DMS114 treated with DMSO at 0.1 percent for 48 hours (cell line): Measurements from ENCODE around the gene CTTNBP2.
"Not testable (repeated sequence)": the region's sequence is repeated elsewhere in the genome, so short reads cannot be mapped to it uniquely, and the experiment has no call there.

Experiments
- DNase-seq: peaks from one replicate; lab custom pipeline; 2025; ENCODE audit not compliant: unreplicated experiment; lab: John Stamatoyannopoulos, UW

CTTNBP2 gene

DNA sequence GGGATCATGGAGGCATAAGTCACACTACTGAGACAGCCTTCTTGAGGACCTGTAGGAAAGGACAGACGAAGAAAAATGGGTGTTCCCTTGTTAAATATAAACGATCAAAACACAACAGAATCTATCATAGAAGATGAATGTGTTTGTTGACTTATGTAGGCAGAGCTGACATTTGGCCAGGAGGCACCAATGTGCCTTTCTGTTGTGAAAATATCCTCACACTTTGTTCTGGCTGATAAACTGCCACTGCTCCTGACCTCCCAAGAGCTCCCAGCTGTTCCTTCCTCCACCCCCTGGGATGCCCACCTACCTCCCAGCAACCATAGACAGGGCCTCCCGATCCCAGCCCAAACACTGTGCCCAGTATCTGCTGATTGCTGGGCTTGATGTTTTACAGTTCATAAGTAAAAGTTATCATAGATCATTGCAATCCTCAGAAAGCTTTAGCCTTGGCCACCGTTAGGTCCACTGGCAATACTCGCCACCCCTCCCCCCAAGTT lies 116.6 kb downstream of the CTTNBP2 start:
- no peak for DNase-seq

DNA sequence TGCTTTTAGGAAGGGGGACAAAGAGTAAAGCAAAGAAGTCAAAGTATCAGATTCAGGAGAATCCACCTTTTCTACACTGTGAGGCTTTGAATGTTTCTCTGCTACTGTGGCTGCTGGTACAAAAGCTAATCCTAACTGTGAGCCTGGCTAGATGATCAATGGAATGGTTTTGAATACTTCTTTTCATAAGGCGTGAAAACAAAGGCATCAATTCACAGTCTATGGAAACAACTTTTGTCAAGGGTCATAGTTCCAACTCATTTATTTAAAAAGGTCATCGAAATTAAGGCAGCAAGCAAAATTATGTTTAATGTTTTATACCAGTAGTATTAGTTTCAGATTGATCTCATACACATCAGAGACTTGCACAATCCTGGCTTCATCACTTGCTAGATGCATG lies 118.1 kb downstream of the CTTNBP2 start:
- no peak for DNase-seq

DNA sequence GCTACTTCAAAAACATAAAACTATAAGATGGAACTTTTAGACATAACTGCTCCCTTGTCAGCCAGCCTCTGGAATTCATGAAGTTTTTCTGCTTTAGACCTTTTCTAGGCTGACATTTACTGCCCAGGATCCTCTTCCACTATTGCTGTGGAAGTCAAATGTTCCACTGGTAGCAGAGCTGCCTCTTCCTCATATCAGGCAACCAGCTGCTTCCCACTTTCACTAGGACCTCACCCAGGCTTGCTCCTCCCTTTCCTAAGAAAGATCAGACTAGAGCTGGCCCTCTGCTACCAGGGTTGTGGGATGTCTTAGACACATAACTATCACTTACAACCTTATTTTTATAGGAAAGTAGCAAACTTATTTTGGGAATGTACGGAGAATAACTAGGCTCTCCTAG lies 121.5 kb downstream of the CTTNBP2 start:
- DNase-seq, result no peak

DNA sequence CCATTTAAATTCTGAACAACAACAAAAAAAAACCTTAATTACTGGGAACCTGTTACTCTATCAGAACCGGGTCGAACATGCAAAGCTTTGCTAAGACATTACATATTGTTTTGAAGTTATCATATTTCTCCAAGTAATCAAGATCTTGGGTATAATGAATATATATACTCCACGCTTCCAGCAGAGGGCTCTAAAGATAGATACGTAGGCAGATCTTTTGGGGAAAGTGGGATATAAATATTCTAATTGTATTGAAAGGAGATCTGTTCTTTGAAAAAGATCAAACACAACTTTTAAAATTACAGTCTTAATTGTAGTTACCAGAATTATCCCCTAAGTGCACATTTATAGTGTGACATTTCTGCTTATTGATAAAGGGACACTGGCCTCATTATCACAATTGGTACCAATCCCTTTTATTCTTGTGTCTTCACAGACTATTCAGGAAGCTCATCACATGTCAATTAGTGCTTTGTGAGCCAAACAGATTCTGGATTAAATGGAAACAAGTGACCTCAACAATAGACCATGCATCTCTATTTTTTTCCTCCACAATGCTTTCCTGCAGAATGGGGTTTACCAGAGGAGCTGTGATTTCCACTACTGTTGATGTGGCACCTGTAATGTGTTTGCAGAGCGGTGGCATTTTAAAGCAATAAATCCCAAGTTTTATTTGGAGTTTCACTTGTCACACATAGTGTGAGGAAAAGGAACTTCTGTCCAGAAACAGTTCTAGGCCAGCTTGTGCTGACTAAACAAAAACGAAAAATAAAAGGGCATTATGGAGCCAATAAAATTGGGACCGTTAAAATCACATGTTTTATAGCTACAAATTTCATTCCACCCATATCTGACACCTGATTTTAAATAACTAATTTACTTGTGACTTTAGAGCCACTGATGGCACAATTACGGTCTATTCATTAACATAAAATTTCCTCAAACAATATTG lies 122.4 kb downstream of the CTTNBP2 start:
- DNase-seq, result no peak

DNA sequence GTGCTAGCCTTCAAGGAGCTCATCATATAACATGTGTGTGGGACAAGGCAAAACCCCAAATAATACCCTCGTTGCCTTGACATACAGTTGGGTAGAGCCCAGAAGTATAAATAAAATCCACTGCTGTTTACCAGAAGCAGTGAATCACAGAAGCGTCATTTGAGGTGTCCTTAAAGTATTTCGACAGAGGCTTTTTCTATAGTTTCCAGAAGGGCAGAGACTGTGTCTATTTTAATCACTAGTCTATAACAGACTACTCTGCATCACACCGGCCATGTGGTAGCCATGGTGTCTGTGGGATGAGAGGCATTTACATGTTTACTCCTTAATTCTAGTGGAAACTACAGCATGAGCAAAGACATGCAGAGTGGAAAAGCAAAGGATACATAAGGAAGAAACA lies 131.3 kb downstream of the CTTNBP2 start:
- DNase-seq, result no peak

DNA sequence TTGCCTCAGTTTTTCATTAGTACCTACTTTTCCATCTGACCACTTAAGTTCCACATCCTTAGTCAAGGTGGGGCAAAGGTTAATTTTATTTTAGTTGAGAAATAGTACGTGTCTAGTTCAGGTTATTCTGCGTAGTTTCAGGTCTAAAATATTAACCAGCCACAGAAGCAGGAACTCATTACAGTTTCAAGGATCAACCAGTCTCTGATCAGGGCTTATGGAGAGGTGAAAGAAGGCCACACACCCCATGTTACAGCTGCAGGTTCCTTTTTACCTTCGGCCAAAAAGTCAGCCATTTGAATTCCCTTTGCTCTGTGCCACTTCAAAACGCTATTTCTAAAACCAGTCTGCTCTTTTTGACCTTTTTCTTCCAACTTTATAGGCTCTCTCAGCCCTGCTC lies 134.2 kb downstream of the CTTNBP2 start:
- no peak for DNase-seq

DNA sequence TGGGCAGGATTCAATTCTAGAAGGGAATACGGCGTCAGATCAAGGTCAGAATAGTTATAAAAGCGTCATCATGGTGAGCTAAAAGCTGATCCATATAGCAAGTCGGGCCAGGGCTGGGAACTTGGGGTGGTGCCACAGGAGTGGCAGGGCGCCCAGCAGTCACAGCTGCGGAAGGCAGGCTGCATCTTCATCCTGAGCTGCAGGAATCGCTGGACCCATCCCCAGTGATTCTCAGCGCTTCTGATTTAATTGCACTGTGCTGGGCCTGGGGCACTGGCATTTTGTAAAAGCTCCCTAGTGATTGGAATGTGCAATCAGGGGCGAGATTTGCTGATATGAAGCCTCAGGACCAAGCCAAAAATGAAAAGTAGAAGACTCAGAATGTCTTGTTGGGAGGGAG lies 135.3 kb downstream of the CTTNBP2 start:
- DNase-seq, result no peak

DNA sequence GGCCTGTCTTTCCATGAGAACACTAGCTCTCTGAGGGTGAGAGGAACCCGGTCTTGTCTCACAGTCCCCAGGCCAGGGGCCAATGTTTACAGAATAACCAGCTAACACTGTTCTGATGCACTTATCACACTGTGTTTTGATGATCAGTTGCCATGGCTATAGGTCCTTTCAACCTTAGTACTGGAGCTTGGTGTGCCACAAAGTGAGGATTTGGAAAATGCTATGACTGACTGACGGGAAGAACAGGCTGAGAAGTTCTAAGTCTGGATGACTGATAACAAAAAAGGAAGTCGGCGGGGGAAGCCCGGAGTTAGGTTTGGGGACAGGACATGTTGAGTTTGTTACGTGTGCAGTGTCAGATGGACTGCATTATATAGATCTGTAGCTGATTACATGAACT lies 141.8 kb downstream of the CTTNBP2 start:
- DNase-seq, result no peak

DNA sequence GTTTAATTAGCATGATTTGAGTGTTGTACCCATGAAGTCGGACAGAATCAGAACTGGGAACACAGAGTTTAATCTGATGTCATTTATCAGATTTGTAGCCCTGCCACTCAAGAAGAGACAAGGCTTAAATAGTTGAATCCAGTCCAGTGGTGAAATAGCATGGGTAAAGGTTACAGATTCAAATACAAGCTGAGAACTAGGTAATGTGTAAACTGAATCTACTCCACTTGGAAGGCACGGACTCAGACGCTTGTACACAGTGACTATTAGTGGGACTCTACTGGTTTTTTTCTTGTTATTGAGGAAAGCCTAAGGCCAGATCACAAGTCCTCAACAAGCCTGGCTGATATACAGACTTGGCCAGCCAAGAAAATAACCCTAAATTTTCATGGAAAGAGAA lies 142.9 kb downstream of the CTTNBP2 start:
- DNase-seq, result no peak

DNA sequence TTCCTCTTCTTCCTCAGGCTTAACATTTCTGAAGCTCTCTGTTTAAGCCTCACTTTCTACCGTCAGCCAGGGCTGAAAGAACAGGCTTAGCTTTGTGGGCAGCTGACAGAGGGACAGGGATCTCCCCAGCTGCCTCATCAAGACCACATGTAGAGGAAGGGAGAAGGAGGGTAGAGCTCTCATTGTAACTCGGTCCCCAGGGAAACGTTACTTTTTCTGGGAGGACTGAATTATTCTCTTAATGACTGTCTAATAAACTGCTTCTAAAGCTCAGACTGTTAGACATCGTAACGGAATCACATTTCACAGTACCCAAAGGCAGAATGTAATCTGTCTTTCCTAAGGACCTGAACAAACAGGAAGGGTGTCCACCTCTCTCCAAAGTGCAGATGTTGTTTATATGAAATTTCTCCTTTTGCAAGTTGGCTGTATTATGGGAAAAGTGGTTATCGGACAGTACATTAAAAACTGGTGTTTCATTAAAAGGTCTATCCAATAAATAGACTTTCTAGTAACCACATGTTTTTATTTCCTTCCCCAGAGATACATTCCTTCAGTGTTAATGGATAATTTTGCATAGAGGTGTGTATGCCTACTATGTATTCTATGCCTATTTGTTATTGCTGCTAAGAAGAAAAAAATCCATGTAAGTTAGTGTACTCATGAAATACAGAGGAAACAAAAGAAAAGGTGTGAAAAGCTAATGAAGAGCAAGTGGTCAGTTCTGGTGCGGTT lies 144.2 kb downstream of the CTTNBP2 start:
- no peak for DNase-seq

DNA sequence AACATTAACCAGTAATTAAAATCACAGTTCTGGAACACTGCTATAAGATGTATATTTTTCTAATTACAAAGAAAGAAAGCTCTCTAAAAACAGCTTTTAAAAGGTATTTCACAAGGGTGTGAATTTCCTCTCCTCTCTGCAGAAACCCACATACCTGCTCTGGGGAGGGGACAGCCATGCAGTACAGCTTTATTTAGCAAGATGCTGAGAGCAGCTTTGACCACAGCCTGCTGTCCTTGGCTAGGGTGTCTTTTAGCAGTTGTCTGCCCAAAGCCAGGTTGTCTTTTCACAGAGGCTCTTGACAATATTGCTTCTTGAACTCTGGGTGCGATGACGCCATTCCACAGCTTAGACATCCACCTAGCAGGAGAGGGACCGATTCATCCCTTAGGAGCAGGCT lies 148.3 kb downstream of the CTTNBP2 start:
- no peak for DNase-seq

DNA sequence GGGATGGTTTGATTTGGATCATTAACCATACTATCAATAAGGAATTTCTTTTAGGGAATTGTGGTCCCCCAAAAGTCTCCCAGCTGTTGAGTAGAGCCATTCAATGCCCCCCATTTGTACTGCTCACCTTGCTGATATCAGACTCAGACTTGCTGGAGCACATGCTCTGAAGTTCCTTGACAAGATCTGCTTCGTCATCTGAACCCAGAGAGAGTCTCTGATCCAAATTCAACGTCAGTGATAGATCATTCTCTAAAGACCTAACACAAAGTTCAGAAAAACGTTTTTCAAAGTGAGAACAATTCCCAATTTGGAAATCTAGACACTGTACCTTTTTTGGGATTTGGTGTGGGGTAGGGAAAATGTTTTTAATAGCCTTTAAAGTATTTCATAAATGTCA lies 153.9 kb downstream of the CTTNBP2 start:
- DNase-seq, result no peak

DNA sequence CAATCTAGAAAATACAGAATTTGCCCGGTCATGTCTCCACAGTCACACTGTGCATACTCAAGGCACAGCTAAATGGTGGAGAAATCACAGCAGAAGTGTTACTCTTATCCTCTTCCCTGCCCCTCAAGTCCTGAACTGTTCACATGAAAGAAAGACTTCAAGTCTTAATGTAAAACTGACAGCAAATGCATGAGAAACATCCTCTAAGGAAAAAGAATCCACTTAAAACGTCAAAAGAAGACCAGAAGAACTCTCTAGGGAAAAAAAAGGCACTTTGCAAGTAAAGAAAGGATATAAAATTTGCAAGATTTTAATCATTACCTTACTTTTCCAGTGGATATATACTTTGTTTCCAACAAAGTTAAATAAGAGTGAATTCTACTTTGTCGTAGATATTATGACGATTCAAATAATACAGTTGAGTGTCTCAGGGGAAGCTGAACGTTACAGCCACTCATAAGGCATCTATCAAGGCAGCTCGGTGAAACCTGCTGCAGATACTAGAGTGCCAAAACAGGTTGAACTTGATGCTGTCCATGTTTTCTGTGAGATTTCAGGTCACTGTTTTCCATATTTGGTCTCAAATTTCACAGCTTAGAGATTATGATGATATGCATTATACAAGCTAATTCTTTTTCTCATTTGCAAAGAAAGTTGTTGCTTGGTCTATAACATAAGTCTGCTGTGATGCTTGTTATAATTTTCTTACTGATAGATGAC lies 155.0 kb downstream of the CTTNBP2 start:
- no peak for DNase-seq

DNA sequence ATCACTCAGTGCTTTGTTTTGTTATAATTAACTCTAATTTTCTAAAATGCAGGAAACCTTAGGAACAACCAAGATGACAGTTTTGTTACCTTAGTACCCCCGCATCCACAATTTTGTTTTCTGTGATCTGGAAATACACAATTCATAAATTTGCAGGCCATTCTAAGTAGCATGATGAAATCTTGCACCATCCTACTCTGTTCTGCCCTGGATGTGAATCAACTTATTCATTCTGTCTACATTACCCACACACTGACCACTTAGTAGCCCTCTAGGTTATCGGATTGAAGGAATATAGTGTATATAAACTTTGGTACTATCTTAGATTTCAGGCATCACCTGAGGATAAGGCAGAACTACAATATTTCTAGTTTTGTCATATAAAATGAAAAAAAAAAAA lies 155.9 kb downstream of the CTTNBP2 start:
- DNase-seq, result no peak

DNA sequence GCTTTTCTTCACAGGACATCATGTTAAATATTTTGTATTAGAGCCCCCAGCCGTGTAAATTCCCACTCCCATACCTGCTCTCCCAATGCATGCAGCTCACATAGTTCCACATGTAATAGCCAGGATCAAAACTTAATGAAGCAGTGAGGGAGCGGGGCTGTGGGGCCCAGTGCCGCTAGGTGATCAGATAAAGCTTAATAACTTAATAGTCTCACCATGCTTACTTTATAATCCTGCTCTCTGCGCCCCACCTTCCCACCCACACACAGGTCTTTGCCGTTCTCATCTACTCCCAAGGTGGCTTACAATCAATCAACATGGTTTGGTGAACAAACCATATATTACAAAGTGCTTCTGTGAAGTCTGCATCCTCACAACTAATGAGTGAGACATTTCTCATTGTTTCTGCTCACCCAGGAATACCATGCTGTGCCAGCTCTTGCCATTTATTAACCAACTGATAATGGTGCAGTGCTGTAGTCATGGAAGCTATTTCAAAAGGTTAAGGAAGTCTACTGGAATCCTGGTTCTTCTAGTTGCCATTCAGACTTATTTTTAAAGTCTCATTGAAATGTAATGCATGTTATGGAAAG lies 156.4 kb downstream of the CTTNBP2 start:
- no peak for DNase-seq

DNA sequence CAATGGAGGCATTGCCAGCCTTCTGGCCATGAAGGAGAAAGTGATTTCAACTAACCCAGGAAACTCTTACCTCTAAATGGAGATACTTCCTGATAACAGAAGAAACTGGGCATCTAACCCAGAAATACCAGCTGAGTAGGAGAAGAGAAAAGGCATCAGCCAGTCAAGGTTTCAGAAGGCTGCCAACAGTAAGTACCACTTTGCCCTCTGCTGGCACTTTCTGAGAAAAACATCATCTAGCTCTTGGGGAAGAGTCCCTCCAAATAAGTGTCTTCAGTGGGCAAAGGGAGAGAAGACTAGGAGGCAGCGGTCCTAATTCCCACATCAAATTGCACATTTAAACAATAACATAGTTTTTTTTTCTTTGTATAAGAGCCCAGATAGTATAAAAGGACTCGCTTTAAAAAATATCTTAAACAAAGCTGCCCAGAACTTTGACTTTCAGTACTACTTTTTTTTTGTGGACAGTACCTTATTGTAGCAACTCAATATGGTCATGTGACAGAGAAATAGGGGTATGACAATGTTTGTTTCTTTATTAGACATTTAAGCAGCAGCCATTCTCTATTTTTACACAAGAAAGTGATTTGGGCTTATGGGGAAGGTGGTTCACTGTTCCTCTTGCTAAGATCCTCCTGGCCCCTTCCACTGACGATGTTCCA lies 157.3 kb downstream of the CTTNBP2 start:
- DNase-seq, result peak; percentile 45

DNA sequence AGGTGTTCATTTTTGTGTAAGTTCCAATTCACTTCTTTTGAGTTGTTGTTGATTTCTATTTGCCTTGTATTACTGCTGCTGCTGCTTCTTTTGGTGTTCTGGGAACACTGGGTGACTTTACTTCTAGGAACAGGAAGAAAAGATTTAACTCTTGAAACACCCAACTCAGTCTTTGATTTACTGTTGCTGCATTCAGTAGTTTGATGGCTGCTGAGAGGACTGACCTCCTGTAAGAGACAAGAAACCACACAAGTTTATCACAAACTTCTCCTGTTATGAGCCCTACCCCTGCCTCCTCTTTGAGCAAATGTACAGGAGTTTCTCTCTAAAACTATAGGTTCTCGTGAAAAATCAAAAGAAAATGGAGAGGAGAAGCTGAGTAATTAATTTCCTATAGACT lies 161.7 kb downstream of the CTTNBP2 start:
- DNase-seq, result no peak

DNA sequence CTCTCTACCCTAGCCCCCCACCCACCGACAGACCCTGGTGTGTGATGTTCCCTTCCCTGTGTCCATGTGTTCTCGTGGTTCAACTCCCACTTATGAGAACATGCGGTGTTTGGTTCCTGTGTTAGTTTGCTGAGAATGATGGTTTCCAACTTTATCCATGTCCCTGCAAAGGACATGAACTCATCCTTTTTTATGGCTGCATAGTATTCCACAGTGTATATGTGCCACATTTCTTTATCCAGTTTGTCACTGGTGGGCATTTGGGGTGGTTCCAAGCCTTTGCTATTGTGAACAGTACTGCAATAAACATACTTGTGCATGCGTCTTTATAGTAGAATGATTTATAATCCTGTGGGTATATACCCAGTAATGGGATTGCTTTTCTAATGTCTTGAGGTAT lies 165.1 kb downstream of the CTTNBP2 start:
- not testable (repeated sequence) for DNase-seq

DNA sequence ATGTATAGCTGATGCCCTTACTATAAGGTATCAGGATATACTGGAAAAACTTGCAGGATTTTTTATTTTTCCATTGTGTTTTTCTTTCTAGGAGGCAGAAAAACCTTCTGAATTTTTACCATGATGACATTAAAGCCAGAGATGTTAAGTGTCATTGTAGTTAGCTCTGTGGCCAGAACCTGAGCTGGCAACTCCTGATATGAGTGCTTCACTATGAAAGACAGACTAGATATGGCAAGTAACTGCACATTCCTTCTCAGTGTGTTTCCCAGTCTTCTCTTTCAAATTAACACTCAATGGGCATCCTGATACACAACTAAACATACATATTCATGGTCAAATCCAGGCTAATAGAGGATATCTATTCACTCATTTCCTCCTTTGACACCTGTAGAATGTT lies 166.2 kb downstream of the CTTNBP2 start:
- DNase-seq, result no peak

DNA sequence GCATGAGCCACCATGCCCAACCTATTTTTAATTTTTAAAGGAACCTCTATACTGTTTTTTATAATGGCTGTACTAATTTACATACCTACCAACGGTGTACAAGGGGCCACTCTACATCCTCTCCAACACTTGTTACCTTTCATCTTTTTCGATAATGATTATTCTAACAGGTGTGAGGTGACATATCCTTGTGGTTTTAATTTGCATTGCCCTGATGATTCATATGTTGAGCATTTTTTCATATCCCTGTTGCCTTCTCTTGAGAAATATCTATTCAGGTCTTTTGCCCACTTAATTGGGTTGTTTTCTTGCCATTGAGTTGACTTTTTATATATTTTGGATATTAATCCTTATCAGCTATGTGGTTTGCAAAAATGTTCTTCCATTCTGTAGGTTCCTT lies 167.0 kb downstream of the CTTNBP2 start:
- DNase-seq, result no peak

DNA sequence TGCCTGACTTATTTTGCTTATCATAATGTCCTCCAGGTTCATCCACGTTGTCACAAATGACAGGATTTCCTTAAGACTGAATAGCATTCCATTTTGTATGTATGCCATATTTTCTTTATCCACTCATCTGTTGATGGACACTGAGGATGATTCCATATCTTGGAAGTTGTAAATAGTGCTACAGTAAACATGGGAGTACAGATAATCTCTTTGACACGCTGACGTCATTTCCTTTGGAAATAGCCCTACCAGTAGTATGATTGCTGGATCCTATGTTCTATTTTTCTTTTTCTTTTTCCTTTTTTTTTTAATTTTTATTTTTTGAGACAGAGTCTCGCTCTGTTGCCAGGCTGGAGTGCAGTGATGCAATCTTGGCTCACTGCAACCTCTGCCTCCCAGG lies 167.6 kb downstream of the CTTNBP2 start:
- no peak for DNase-seq
